CD4-positive, alpha-beta T cell treated with Interleukin-2 at 100 ng/mL for 4 hours (primary cell): ENCODE measurements around the gene BARHL2.

ENCODE experiments used
- DNase-seq: peaks from one replicate; pipeline ENCODE4 v3.0.0-alpha.2; 2020; ENCODE audit warnings: low spot score

The BARHL2 gene

DNA sequence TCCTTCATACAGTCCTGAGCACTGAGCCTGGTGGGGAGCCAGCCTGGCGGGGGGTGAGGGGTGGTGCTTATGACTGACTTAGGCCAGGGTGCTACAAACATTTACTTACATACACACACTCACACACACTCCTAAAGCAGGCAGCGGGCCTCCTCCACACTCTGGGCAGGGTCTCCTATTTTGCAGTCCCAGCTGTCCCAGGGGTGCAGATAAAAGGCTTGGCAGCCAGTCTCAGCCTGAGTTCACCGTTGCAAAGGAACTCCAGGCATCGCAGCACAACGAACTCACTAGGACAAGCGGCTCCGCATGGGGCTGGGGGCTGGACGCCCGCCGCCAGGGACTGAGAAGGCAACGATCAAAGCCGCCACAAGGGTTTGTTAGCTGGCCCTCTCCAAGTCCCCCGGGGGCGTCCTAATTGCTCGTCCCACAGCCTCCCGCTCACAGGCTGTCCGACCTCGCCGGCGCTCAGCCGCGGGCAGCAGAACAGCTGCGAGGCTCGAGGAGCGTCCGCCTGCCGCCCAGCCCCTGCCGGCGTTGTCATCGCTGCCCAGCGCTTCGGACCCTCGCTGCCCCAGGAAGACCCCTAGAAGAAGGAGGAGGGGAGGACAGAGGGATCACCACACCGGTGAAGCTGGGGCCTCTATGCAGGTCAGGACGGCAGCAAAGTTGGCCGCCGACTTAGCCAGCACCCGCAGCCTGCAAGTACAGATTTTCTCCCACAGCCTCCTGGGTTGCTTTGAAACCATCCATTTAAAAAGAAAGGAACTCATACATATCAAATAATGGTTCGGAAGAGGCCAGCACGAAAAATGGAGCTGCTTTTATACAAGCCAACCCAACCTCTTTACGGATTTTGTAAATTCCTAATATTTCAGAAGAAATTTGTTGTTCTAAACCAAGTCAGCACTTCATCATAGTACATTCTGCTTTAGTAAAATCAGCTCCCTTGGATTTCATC lies 6.2 kb downstream of the BARHL2 start:
- no peak for DNase-seq

DNA sequence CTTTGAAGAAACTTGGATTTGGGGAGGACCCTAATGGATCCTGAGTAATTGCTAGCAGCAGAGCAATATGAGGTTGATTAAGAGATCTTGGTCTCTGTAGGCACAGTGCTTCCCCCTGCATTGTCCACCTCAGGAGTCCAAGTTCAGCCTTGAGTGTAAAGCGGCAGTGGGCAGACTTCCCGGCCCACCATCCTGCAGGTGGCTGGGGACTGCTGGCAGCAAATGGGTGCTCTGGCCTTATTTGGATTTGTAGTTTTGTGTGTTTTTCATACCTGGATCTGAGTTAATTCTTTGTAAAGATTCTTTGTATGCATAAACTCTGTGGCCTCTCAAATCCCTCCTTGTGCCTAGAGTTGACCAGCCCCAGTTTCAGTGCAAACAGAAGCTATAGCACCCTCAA lies 7.6 kb downstream of the BARHL2 start:
- no peak for DNase-seq

DNA sequence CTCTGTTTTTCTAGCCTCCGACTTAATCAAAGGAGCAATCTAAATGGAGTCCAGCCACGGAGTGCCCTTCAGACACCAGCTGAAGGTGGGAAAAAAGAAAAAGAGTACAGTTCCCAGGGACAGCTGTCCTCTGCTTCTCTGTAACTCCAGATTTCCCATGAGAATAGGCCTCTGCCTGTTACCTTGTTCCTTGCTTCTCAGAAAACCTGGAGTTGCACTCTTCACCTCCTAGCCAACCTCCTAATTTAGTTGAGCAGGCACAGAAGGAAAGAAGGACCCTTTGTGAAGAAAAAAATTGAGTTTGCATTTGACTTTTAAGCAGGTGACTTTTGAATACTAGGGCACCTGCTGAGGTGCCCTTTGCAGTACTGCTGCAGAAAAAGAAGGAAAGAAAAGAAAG lies 8.3 kb downstream of the BARHL2 start:
- no peak for DNase-seq

DNA sequence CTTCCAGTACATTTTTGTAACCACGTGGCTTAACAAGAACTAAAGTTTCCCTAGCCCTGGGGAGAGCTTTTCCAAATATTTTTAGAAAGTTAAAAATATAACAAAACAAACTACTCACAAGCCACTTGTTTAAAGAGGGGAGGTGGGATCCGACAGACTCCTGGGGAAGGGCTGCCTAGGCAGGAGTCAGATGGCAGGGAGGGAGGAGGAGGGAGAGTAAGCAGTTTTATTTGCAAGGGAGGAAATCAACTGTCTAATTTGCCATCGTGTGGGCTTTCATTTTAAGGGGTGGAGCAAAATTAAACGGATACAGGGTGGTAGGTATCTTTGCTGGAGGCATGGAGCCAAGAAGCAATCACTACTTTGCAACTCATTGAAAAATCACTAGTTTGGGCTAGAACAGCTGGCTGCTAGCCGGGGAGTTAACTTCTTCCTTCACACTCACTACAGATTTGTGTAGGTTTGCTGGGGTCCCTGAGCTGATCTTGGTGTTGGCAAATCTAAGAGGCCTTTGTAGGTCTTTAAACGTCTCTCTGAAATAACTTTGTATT lies 8.8 kb downstream of the BARHL2 start:
- DNase-seq, result no peak

DNA sequence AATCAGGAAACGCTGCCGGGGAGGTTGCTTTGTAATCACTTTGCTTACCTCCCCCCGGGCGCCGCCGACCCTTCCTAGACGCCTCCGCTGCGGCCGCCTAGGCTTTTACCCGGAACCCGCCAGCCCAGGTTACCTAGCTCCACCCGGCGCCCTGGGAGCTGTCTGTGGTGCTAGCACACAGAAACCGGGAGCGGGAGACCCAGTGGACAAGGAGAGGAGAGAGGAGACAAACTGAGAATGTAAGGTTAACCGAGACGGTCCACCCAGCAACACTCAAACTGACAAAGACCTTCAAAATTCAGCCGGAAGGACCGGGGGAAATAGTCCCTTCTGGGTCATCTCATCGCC lies 9.8 kb downstream of the BARHL2 start:
- DNase-seq, result no peak

DNA sequence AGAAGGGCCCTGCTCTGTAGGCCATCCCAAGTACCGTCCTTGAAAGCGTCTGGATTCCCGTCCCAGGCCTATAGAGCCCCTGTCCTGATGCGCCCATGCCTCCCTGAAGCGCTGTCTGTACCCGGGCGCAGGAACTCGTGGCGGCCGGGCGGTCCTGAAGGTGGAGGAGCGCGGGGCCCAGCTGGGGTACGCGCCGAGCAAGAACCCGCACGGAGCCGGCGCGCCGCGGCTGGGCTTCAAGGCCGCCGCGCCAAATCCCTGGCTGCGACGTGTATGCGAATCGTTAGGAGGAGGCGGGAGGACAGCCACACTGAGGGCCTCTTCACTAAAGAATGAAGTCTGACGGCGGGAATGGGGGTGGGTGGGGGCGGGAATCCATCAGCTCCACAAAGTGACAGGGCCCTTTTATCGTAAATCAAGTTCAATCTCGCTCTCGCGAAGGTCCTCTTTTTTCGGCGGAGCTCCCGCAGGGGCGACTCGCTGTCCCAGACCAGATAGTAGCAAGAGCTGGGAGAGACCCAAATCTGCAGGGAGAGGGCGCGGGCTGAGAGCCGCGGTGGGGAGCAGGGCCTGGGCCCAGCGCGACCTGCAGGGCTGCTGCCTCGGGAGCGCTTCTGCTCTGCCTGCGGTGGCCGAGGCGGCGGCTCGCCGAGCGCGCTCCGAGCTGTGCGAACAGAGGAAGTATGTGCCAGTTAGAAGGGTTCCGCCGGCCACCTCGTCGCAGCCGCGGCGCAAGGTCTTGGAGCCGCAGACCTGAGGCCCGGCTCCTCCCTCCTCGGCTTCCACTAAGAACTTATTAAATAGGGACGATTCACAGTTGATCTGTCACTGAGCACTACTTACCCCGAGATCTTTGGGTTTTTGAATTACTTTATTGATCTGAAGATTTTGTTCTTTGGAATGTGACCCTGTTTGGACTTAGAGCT lies 10.4 kb downstream of the BARHL2 start:
- DNase-seq, result no peak

DNA sequence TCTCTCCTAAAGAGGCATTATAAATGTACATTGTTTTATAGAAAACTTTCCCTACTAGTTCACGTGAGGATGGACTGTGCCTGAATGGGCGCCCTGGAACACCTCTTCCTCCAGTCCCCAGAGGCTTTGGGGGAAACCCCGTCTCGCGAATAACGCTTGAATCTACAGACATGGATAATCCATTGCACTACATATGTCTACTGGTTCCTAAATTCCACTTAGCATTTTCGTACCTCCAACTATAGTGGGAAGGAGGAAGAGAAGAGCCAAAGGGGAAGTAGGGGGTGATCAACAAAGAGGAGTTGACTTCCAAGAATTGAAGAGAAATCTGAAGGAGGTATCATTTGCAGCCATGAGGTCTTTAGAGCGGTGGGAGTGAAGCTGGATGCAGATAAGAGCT lies 11.1 kb downstream of the BARHL2 start:
- no peak for DNase-seq

DNA sequence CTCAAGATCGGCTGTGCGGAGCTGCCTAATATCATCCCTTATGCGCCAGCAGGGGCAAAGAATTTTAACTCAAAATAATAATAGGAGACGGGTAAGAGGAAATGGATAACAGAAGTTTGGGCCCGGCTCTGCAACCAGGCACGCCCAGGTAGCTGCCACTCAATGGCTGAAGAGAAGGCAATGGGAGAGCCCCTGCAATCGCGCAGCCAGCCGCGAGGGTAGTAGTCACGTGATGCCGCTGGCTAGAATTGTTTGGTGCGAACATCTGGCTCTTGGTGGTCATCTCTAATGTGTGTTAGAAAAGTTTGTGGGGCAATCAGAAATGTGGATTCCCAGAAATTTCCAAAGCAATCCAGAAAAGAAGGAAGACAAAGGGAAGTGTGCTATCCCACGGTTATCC lies 12.3 kb downstream of the BARHL2 start:
- no peak for DNase-seq

DNA sequence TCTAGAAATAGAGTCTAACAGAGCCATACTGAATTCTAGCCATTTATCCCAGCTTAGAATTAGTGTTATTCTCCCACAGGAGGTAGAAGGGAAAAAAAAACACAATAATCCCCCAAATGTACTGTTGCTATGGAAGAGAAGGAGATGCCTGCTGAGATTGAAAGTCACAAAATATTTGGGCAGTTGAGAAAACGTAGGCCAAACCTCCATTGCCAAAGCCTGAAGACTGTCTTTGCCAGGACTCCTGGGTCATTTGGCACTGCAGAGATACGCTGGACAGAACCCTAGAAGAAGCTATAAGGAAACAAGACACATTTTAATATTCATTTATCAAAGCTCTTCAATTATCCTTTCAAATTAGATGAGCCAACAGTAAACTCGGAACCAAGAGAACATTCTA lies 22.3 kb downstream of the BARHL2 start:
- DNase-seq, result no peak

DNA sequence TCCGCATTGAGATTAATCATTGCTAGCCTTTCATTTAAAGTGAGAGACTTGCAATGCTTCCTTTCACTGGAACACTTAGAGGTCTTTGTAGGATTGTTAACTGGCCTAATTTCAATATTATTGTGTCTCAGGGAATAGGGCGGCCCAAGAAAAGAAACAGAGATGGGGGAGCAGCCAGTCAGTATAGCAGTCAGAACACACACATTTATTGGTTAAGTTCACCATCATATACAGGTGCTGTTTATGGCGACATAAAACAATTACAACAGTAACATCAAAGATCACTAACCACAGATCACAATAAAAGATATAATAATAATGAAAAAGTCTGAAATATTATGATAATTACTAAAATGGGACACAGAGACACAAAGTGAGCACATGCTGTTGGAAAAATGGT lies 29.4 kb downstream of the BARHL2 start:
- DNase-seq, result no peak

DNA sequence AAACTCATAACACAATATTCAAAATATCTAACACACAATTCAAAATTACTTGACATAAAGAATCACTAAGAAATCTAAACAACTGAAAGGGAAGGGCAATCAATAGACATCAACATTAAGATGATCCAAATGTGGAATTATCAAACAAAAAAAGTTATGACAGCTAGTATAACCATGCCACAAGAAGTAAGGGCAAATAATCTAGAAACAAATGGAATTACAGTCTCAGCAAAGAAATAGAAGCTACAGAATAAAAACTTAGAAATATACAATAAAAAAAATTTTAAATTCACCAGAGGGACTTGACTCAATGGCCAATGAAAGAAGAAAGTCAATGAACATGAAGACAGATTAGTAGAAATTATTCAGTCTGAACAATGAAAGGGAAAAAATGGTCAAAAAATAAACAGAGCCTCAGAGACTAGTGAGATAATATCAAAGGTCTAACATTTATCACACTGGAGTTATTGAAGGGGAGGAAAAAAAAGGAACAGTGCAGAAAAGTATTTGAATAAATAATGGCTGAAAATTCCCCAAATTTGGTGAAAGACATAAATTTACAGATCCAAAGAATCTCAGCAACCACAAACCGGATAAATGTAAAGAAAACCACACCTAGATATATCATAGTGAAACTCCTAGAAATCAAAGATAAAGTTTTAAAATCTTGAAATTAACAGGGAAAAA lies 41.8 kb downstream of the BARHL2 start:
- DNase-seq, result no peak

DNA sequence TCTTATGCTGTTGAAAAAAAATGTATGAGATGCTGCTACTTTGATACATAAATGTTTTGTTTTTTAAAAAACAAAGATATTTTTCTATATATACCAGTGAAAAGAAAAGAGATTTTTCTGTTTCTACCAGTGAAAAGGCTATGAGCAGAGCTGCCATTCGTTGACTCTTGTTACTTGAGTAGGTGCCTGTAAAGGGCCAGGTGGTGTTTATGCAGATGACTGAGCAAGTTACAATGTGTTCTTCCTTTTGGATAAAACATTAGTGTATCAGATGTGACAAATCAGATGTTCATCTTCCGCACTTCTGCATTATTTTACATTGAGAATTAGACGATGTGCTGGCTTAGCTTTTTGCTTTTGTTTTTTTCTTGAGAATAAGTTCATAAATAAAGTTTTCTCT lies 45.4 kb downstream of the BARHL2 start:
- DNase-seq, result no peak

DNA sequence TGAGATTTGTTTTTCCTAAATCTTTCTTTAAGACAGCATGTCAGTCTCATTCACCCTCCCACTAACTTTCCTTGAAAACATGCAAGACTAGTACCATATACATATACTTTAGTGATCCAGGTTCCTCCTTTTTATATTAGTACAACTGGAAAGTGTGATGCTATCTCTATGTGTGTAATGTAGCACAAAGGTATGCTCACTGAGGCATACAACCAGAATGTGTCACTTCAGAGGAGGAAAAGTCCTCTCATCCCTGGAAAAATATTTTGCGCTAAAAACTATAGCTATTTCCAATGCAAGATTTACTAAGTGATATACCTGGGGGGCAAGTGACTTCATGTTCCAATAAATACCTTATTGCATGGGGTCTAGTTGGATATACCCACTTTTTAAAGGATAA lies 45.9 kb downstream of the BARHL2 start:
- DNase-seq, result no peak
